ENCODE results near the gene CLMN.
A peak's percentile ranks its signal among the peaks of the same experiment; 100 is the strongest.

The CLMN gene

GRCh38 chr14:95237121-95237957 lies 82.4 kb downstream of the CLMN start:
- DNase-seq: no peak

- DNase-seq: no peak
Observed at GRCh38 chr14:95236221-95236620, 83.5 kb downstream of the CLMN start.

DNA sequence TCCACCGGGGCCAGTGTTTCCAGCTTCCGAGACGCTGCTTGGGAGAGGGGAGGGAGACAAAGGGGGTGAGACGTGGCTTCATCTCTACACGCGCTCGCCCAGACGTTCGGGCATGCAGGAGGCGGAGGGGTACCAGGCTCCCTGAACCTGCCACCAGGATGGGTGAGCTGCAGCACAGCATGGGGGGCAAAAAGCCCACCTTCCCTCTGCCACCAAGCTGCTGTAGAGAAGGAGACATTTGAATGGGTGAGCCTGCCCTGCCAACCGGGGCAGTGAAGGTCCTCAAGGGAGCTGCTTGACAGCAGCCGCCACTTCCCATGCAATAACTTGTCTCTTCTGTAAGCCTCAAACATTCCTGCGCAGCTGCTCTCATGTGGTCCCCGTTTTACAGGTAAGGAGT lies 83.9 kb downstream of the CLMN start:
- no peak for DNase-seq

- peak; percentile 34 for DNase-seq
Observed at GRCh38 chr14:95235351-95235750, 84.4 kb downstream of the CLMN start.

GRCh38 chr14:95234426-95234825 lies 85.3 kb downstream of the CLMN start:
- DNase-seq: no peak

GRCh38 chr14:95233702-95234241 lies 85.9 kb downstream of the CLMN start:
- no peak for DNase-seq

- no peak for DNase-seq
Observed at GRCh38 chr14:95232894-95233584, 86.7 kb downstream of the CLMN start.

DNA sequence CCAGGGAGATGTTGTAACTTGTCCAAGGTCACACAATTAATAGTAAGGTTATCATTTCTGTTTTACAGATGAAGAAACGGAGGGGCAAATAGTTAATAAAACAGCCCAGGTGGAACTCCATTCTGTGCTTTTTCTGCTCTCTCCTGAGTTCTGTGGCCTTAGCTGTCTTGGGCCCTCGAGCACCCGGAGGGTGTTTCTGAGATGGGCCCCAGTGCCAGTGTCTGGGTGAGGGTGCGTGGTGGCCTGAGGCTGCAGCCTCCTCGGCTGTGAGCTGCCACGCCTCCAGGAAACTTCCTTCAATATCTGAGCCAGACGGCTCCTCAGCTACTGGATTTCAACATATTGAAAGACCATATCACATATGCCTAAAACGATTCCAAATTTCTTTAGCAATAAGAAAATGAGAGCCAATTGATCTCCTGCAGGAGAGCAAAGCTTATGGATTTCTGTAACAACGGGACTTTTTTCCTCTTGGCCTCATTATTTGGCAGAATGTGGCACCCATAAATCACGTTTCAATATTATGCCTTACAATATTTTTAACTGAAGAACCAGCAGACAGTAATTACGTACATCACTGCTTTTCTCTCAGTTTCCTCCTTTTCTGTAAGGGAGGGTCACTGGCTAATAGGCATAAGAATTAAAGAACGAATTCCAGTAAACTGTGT lies 87.6 kb downstream of the CLMN start:
- DNase-seq: no peak

- no peak for DNase-seq
Observed at GRCh38 chr14:95229749-95230148, 90.0 kb downstream of the CLMN start.

DNA sequence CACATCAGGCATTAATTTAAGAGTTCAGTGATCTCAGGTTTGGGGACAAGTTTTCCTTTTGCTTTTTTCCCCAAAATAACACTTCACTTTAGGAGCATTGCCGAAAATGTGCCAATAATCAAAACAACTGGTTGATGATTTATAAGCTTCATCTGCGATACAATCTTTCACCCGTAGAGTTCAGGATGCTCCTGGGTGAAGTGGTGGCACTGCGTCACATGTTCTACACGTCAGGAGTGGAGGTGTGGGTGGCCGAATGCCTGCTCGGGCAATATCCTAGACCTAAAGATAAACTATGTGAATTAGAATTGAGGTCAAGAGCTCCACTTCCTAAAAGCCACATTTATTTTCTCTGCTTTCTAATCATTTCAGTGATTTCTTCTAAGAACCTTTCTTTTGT lies 91.5 kb downstream of the CLMN start:
- DNase-seq: no peak

DNA sequence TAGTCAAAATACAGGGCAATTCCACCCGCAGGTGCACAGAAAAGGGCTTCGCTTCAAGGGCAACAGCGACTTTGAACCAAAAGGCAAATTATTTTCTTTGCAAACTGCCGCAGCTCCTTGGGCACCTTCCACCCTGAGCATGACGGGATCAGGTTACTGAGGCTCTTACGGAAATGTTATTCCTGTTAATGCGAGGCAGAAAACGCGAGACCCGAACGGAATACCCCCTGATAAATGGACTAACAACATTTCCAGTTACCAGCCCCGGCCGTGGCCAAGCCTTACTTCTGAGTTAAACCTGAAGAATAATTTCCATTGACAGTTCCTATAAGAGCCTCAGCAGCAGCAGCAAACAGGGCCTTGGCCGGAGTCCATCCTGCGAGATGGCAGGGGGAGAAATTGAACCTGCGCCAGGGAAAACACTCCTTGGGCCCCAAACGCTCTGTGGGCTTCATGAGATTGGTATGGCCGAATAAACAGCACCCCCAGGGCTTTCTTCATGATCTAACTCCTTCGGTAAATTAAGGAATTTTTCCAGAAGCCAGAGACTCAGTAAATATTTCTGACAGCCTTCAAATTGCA lies 92.3 kb downstream of the CLMN start:
- DNase-seq: peak; percentile 83

DNA sequence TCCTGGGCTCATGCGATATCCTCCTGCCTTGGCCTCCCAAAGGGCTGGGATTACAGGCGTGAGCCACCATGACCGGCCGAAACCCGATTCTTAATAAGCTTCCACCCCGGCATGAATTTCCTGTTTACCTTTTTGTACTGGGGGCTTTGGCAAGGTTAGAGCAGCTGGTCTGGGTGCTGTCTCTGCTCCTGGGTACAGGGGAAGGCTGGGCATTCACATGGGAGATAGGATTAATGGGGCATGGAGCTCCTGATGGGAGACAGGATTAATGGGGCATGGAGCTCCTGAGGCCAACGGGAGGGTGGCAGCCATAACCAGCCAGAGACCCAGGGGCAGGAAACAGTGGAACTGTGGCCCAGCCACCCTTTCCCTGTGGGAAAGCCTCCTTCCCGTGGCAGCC lies 92.9 kb downstream of the CLMN start:
- no peak for DNase-seq

DNA sequence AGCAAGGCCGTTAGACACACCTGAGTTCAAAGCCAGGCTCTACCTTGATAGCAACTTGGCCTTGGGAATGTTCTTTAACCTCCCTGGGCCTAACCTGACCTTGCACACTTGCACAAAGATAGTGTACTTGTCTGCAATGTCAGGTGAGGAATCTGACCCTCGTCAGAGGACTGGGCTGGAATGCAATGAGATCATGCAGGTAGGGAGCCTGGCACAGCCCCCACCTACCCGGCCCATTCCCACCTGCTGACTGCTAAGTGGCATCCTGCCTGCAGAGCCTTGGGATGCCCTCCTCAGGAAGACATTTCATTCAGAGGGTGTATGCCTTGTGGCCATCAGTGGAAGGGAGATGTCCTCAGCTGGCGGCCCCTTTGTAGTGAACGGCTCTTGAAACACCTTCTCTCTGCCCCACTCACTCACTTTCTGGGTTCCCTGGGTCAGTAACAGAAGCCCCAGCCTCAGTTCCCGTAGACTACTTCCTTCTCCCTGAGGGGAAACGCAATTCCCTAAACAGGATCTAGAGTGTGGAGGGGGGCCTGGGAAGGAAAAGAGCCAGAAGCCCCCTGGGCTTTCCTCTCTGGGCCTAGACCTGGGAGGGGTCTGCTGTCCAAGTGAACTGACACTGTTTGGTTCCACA lies 94.3 kb downstream of the CLMN start:
- no peak for DNase-seq

DNA sequence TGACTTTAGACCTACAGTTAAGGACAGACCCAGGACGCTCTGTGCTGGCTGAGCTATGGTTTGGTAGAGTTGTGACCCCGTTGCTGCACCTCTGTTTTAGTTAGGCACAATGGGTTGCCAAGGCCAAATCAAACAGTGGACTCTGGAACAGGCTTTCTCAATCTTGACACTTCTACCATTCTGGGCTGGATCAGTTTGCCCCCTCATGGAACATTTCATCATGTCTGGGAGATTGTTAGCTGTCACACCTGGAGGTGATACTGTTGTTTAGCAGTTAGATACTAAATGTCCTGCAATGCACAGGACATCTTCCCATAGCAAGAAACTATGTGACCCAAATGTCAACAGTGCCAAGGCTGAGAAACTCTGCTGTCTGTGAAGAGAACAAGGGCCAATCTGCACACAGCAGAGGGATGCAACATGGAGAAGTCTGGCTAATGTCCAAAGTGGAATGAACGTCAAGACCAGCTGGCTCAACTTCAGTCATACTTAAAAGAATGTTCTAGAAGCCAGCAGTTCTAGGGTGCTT lies 96.8 kb downstream of the CLMN start:
- DNase-seq: peak; percentile 67

DNA sequence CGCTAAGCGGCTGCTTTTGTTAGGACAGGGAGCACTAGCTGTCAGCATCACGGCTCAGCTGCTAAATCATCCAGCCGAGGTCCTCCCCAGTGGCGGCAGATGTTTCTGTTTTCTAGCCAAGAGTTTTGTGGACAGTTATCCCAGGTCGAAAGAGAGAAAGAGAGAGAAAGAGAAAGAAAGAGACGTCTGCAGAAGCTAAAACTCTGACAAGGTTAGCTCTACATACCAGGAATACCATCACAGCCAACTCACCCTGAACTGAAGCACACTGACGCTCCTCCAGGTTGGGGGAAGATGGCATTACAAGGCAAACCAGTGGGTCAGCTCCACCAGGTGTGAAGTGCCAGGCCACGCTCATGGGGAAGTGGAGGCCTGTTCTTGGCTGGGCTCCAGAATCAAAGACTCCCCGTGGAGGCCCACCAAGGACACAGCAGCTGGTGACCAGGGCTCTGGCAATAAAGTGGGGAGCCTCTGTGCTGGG lies 97.5 kb downstream of the CLMN start:
- peak; percentile 78 for DNase-seq

- no peak for DNase-seq
Observed at GRCh38 chr14:95221531-95221930, 98.2 kb downstream of the CLMN start.

DNA sequence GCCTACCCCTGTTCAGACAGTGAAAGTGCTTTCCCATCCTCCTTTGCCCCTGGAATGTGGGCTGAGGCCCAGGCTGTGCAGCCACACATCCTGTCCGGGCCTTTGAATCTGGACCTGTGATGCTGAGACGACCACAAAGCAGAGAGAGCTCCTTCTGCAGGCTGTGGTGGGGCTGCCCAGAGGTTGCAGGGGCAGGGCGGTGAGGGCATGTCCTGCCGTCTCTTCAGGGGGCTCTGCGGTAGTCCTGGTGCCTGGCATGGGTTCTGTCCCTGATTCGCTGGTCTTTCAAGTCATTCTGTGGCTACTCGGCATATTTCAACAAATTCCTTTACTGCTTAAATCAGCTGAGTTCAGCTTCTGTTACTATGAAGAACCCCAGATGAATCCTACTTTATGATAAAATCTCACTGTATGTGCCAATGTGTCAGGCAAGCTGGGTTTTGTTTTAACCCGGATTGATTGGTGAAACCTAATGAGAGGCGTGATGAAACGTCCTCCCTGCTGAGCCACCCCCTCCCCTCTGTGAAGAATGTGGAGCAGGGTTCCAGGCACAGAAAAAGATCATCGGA lies 99.0 kb downstream of the CLMN start:
- peak; percentile 83 for DNase-seq

DNA sequence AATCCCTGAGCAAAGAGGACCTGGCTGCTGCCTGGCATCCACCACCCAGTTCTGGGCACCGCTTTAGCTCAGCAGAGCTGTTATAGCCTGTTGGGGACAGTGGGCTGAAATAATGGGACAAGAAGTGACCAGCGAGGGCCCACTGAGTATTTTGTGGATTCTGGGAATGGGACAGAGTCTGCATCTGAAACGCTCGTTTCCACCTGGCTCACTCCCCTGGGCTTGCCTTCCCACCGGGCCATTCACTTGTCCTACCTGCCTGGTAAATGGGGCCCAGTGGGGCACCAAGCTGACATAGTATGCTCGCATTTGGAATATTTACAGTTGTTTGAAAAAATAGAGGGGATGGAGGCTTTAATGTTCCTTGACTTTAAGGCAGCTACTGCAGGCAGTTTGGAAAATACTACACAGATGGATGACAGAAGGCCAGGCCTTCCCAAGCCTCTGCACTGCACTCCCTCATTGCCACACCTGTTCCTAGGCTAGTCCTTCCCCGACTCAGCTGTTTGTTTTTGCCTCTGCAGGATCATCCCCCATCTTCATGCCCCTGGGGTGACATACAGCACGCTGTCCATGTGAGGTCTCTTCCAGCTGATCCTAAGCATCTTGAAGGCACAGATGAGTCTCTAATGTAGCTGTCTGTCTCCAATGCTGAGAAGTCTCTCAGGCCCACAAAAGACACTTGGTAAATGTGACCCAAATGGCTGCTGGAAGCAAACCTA lies 101.1 kb downstream of the CLMN start:
- no peak for DNase-seq

DNA sequence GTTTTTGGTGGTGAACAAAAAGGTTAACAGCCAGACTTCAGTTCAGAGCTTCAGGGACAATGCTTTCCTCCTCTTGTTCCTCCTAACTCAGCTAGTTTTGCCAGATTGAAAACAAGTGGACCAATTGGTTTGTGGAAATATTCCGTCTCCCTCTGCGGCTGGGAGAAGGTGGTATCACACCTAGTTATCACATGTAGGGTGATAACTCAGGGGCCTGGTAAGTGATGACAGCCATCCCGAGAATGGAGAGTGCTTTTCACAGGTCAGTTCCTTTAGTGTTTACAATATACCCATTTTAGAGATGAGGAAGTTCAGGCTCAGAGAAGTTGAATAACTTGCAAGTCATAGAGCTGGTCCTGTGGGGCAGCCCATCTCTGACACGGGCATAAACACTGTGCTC lies 101.7 kb downstream of the CLMN start:
- DNase-seq: no peak

GRCh38 chr14:95217391-95217900 lies 102.3 kb downstream of the CLMN start:
- no peak for DNase-seq

DNA sequence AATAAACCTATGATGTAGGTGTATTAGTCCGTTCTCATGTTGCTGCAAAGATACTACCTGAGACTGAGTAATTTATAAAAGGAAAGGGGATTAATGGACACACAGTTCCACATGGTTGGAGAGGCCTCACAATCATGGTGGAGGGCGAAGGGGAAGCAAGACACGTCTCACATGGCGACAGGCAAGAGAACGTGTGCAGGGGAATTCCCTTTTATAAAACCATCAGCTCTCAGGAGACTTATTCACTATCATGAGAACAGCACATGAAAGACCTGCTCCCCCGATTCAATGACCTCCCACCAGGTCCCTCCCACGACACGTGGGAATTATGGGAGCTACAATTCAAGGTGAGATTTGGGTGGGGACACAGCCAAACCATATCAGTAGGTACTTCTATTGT lies 103.7 kb downstream of the CLMN start:
- DNase-seq: no peak
